CD4-positive, alpha-beta T cell treated with Interleukin-1 beta for 1 hour (primary cell): ENCODE results near the gene COIL.
A peak's percentile ranks its signal among the peaks of the same experiment; 100 is the strongest.
"Not testable (repeated sequence)": the region's sequence is repeated elsewhere in the genome, so short reads cannot be mapped to it uniquely, and the experiment has no call there.

Source experiments
- DNase-seq, 2 donors: peaks; one replicate each; pipeline ENCODE4 v3.0.0-alpha.2; 2020 to 2022

Gene COIL

GRCh38 chr17:56977673-56978395, 17.0 kb upstream of the COIL start, which contains the start of gene SCPEP1:
SCPEP1 (plus strand) TSS chr17:56978131; CDS start chr17:56978160, 29 bp downstream.
- DNase-seq = peak; percentile 85 to 87

GRCh38 chr17:56976941-56977608, 16.2 kb upstream of the COIL start:
- DNase-seq = no peak

- DNase-seq = no peak
Measured at GRCh38 chr17:56975656-56976055, 14.8 kb upstream of the COIL start.

- DNase-seq = no peak
Measured at GRCh38 chr17:56974055-56974454, 13.2 kb upstream of the COIL start.

GRCh38 chr17:56973520-56973919, 12.7 kb upstream of the COIL start:
- DNase-seq = no peak

GRCh38 chr17:56972111-56972730, 11.4 kb upstream of the COIL start:
- no peak for DNase-seq

GRCh38 chr17:56970974-56971373, 10.1 kb upstream of the COIL start:
- no peak for DNase-seq

- DNase-seq = no peak
Measured at GRCh38 chr17:56966338-56966737, 5.5 kb upstream of the COIL start.

GRCh38 chr17:56965681-56966080, 4.8 kb upstream of the COIL start:
- DNase-seq = not testable (repeated sequence)

- DNase-seq = not testable (repeated sequence)
Measured at GRCh38 chr17:56965241-56965640, 4.4 kb upstream of the COIL start.

GRCh38 chr17:56956992-56957391, 3.9 kb downstream of the COIL start:
- DNase-seq = no peak

GRCh38 chr17:56949595-56949994, 11.3 kb downstream of the COIL start:
- no peak for DNase-seq

- DNase-seq = no peak
Measured at GRCh38 chr17:56948491-56948890, 12.4 kb downstream of the COIL start.

GRCh38 chr17:56947741-56948140, 13.1 kb downstream of the COIL start:
- DNase-seq = no peak

GRCh38 chr17:56945938-56946505, 14.8 kb downstream of the COIL start:
- DNase-seq = no peak

GRCh38 chr17:56943505-56944125, 17.2 kb downstream of the COIL start:
- DNase-seq = no peak

GRCh38 chr17:56939869-56940484, 20.9 kb downstream of the COIL start:
- DNase-seq = peak in 1 of 2 donors; percentile 72

GRCh38 chr17:56938206-56938605, 22.6 kb downstream of the COIL start:
- not testable (repeated sequence) for DNase-seq

- DNase-seq = no peak
Measured at GRCh38 chr17:56937687-56938086, 23.2 kb downstream of the COIL start.

- DNase-seq = no peak
Measured at GRCh38 chr17:56936697-56937322, 24.0 kb downstream of the COIL start.

GRCh38 chr17:56935461-56935860, 25.4 kb downstream of the COIL start:
- DNase-seq = no peak

GRCh38 chr17:56934280-56934679, 26.6 kb downstream of the COIL start:
- no peak for DNase-seq
